GM19025 (cell line): ENCODE data around the gene ATP2B2.

Experiments used
- ATAC-seq: cut with Tn5 transposase; IDR thresholded peaks from one replicate; pipeline ENCODE4 v1.9.1; 2021; ENCODE audit warnings: mild to moderate bottlenecking, low read depth, moderate library complexity; ENCODE audit not compliant: unreplicated experiment

ATP2B2 gene

GRCh38 chr3:10512687-10513086, 7.3 kb upstream of the ATP2B2 start:
- ATAC-seq = no peak

DNA sequence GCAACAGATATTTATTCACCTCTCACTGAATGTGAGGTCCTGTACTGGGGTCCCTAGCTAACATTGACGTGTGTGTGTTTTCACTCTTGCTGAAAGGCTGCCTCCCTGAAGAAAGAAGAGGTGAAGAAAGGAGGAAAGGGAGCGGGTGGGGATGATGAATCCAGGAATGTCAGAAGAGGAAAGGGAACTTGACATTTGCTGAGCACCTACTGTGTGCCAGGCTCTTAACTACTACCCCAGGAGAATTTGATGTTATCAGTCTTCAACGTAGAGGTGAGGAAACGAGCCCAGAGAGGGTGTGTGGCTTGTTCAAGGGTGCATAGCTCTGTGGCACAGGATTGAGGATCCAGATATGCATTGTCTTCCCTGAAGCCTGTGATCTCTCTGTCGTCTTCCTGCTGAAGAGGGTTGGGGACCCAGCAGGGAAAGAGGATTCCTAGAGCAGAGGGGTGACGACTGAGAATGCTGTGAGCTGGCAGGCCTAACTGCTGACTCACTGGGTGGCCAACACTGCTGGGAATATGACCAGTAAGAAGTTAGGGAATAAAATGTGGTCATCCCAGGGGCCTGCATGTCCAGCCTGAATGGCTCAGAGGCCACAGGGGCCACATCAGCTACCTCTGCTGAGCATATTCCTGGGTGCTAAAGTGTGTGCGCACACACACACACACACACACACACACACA, 6.6 kb upstream of the ATP2B2 start:
- ATAC-seq = no peak

- no peak for ATAC-seq
Measured at GRCh38 chr3:10510743-10511432, 5.5 kb upstream of the ATP2B2 start.

- no peak for ATAC-seq
Measured at GRCh38 chr3:10510086-10510742, 4.8 kb upstream of the ATP2B2 start.

GRCh38 chr3:10509325-10509724, 3.9 kb upstream of the ATP2B2 start:
- ATAC-seq = no peak

DNA sequence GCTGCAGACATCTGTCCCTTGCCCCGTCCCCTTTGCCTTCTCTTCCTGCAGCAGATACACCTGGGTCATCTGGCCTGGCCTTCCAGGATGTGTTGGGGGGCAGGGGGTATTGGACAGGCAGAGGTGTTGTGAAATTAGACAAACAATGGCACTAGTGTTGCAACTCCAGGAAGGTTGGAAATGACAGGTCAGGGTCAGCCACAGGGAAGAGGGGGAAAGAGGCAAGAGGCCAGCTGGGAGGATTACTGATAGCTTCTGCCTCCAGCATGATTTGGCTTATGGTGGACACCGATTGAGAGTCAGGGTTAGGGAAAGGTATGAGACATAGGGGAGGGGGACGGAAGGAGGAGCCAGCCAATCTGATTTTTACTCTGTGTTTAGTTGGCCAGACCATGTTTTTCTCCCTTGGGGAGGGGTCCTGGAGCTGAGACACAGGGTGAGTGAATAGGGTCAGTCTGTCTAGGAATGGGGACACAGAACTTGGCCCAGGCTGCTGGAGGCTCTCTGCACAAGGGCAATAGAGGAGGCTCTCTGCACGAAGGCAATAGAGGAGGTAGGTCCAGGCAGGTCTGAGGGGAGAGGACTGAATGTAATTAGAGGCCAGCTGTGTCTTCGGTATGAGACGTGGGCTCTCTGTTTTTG, 3.4 kb upstream of the ATP2B2 start:
- no peak for ATAC-seq

- ATAC-seq = no peak
Measured at GRCh38 chr3:10508235-10508618, 2.8 kb upstream of the ATP2B2 start.

GRCh38 chr3:10507331-10507730, 1.9 kb upstream of the ATP2B2 start:
- ATAC-seq = no peak

DNA sequence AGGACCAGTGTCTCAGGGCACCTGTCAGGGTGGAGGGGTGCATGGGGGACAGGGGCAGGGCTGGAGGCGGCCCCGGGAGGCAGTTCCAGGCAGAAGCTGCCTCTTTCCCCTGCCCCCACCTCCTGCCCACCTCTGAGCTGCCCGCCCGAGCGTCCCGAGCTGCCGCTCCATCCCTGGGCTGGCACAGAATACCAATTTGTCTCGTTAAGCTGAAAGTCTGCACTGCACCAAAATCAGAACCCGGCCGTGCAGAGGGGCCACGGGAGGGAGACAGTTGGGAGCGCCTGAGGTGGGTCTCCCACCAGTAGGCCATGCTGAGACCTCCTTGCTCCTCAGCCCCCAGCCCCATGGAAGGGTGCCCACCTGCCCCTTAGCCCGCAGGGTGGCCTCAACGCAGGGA, 1.3 kb upstream of the ATP2B2 start:
- ATAC-seq = no peak

DNA sequence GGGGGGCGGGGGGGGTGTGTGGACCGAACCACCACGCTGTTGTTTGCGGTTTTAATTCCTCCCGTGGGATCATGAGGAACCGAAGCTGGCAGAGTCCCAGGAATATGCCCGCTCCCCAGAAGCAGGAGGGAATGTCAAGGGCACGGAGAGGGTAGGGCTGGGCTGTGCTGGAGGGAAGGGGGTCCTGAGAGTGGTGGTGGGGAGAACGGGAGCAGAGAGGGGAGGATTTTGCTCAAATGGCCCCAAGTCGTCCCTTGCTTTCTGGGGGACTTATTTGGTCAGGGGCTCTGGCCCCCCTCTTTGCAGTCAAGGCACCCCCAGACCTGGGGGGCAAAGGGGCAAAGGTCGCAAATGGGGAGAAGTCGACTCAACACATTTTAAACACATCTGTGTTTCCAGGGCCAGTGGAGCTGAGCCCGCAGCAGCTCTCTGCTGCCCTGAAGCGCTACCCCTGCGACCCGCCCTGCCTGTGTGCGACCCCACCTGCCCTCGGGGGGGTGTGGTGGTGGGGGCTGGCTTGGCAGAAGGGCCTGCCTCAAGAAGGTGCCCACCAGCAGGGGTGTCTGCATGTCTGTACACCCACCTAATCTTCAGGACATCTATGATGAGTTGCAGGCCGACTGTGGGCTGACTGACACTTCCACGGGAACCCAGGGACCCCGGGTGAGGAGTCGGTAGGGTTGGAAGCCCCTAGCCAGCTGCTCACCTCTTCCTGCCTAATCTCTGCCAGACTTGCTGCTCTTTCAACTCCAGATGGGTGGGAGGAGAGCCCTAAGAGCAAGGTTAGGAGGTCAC, 602 bp upstream of the ATP2B2 start:
- no peak for ATAC-seq

DNA sequence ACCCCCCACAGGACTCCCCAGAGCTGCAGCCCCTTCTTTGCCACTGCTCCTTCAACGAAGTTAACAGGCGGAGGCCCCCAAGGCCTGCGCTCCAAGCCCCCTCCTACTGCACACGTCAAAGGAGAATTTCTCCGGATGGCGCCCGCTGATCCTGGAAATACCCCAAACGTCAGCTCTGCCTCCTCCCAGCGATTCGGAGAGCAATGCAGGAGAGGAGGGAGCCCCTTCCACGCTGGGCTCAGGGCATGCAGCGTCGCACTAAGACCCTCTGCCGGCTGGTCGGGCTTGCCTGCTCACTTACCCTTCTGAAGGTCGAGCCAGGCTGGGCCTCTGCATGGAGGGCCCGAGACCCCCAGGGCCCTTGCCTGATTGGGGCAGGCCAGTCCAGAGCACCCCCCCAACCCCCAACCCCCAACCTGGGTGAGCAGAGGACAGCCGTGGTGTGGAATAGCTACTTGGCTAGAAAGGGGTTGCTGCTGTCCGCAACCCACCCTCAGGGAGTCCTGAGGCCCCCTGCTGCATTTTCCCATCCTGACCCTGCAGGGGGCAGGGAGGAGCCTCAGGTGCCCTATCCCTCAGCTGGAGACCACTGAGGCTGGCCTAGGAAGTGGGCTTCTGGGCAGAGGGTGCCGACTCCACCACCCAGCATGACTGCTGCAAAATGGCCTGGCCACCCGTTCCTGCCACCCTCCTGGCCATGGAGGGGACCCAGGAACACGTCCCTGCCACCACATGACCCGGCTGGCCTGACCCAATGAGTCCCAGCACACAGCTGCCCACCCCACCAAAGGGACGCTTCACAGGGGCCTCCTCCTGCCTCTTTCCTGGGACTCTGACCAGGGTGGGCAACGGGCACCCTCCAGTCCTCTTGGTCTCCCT, 976 bp downstream of the ATP2B2 start:
- no peak for ATAC-seq

DNA sequence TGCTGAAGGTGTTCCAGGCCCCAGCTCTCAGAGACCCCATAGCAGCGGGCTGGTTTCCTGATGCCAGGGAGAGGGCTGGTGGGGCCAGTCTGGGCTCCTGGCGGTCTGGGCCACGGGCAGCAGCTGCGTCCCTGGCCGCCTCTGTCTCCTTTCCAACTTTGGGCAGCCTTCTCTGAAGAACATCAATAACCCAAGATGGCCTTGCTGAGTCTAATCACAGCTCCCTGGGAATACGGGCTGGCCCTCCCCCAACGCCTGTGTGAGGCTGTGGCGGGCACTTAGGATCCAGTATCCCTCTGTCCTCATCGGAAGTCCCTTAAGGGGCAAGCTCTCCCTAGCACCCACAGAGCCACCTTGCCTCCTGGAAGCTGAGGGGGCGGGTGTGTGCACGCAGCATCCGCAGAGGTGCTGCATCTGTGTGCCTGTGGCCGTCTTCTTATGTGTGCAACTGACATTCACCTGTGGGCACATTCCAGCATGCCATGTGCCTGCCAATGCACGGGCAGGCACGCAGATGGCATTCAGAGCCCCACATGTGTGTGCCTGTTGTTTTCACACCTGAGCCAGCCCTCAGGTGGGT, 2.1 kb downstream of the ATP2B2 start:
- ATAC-seq = no peak

DNA sequence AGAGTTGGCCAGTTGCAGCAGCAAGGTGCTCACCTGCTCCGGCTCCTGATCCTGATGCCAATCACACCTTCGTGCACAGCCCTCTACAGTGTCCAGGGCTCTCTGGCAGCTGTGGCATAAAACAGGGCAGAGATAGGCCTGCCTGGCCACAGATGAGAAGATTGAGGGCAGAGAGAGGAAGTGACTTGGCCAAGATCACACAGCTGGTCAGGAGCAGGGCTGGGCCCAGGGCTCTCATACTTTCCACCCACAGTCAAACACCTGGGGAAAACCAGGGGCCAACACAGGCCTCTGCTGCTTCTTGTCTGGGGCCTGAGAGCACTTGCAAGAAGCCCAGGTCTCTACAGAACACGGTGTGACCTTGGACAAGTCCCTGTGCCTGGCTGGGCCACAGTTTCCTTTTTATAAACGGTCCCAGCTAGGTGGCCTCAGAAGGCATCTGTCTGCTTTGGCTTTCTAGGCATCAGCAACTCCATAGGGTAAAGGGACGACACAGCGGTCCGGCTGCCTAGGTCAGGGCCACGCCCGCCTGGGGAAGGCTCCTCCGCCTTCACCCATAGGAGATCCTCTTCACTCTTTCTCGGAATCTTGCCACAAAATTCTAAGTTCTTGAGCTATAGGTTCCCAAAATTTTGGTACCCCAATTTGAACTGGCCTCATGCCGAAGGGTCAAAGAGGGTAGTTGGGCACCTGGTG, 3.1 kb downstream of the ATP2B2 start:
- ATAC-seq = no peak

DNA sequence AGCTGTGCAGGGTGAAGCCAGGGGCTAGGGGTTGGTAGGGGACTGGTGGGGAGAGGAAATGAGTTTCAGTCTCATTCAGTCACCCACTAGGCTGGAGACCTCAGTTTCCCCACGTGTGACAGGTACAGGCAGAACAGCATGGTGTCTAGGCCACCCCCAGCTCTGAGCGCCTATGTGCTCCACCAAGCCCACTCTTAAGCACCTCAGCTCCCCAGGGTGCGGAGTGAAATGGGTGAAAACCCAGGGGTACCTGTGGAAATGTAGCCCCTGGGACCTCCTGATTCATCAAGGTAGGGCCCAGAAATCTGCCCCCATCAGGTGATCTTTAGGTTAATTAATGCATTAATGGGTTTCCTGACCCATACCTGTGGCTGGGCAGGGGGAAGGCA, 3.7 kb downstream of the ATP2B2 start:
- no peak for ATAC-seq

GRCh38 chr3:10500717-10501663, 4.4 kb downstream of the ATP2B2 start:
- ATAC-seq = no peak

DNA sequence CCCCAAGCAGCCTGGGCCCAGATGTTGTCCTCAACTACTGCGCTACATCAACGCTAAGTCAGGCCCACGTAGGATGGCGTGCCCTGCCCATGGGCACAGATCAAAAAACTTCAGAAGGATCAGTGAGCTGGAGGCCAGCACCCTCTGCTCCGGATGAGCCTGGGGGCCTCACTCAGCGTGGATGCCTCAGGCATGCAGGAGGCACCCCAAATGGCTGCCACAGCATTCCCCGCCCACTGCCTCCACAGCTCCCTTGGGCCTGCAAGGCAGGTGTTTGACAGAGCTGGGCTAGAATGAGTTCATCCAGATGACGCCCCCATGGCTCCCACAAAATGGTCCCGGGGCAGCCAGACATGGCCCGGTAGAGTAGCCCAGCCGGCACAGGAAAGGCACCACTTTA, 7.1 kb downstream of the ATP2B2 start:
- no peak for ATAC-seq

DNA sequence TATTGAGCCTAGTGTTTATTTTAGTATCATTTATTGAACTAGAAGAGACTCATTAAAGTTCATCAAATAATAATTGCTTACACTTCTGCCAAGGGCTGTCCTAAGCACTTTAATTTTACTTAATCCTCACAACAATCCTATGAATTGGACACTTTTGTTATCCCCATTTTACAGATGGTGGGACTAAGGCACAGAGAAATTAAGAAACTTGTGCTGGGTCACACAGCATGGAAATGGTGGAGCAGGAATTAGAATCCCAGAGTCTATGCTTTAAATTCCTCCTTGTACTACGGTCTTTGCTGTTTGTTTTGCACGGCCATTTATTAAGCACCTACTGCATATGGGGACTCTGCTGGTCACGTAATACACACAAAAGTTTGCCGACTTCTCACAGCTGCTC, 7.9 kb downstream of the ATP2B2 start:
- ATAC-seq = no peak
